Panc1 (cell line): Measurements from ENCODE around the gene CCDC158.

Source experiments
- POLR2AphosphoS5 ChIP-seq: IDR thresholded peaks from 2 replicates; pipeline ENCODE4 v1.6.1; 2012; ENCODE audit warnings: mild to moderate bottlenecking, low read depth, low read length, moderate library complexity
- TF ChIP-seq, protein P1 (sequence below): fragments of 450-650 bp; IDR thresholded peaks from 2 replicates; pipeline ENCODE4 v1.5.1; 2017; ENCODE audit warnings: mild to moderate bottlenecking

DNA sequence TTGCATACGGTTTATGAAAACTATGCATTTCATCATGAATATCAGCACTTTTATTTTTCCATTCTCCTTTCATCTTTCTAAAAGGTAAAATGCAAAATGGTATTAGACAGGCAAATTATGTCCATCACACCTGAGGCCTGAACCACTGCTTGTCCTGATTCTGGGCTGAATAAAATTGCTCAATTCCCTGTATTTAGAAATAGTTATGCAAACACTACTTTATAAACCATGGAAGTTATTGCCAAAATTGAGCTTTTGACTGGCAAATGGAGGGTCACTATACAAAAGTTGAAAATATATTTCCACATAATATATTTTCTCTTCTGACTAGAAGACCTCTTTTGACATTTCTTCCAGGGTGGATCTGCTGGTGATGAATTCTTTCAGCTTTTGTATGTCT lies 148.4 kb downstream of the CCDC158 start:
- no peak for TF ChIP-seq POLR2AphosphoS5
- TF ChIP-seq, protein P1, sequence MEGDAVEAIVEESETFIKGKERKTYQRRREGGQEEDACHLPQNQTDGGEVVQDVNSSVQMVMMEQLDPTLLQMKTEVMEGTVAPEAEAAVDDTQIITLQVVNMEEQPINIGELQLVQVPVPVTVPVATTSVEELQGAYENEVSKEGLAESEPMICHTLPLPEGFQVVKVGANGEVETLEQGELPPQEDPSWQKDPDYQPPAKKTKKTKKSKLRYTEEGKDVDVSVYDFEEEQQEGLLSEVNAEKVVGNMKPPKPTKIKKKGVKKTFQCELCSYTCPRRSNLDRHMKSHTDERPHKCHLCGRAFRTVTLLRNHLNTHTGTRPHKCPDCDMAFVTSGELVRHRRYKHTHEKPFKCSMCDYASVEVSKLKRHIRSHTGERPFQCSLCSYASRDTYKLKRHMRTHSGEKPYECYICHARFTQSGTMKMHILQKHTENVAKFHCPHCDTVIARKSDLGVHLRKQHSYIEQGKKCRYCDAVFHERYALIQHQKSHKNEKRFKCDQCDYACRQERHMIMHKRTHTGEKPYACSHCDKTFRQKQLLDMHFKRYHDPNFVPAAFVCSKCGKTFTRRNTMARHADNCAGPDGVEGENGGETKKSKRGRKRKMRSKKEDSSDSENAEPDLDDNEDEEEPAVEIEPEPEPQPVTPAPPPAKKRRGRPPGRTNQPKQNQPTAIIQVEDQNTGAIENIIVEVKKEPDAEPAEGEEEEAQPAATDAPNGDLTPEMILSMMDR: no peak
